ENCODE results near the gene MPLKIP. TPM values are rescaled to one million over a fixed set of nuclear protein-coding genes. Genes with fewer than 3 reads are reported as not detected.

MPLKIP gene
- total and polyA plus RNA-seq, 2 of the 4 experiments (the other 2 are of a cell fraction) = 12.7 to 28.9 TPM

DNA sequence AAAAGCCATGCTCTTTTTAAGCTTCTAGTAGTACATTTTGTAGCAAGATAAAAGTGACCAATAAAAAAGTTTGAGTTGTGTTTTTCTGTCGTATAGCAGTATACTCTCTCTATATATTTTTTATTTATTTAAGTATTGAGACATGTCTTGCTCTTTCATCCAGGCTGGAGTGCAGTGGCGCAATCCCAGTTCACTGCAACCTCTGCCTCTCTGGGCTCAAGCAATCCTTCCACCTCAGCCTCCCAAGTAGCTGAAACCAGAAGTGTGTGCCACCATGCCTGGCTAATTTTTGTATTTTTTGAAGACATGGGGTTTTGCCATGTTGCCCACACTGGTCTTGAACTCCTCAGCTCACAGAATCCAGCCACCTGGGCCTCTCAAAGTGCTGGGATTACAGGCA lies 3.1 kb upstream of the MPLKIP start:
- ATAC-seq (ENCODE audit: low read depth) = no peak
- ChIA-PET POLR2A (ENCODE audit: unreplicated experiment) (no interaction called here), CTCF (no interaction called here)
- H4K91ac ChIP-seq (ENCODE audit: insufficient read depth, low read depth, low read length) = no peak overlapping the region
- no peak overlapping the region for H2BK5ac ChIP-seq (ENCODE audit: low read depth, low read length, poor library complexity, severe bottlenecking)
- no peak overlapping the region for H3K14ac ChIP-seq (replicated peaks; ENCODE audit: low read depth, low read length)
- no peak overlapping the region for H2BK20ac ChIP-seq (ENCODE audit: low read depth, low read length)
- H2BK120ac ChIP-seq (ENCODE audit: low read depth, low read length) = no peak overlapping the region
- TF ChIP-seq NFE2L2 (IDR thresholded peaks at IDR 0.05; ENCODE audit: low read depth, low read length) = no peak
- DNase-seq = no peak
- H2AK9ac ChIP-seq (replicated peaks; ENCODE audit: low read depth, low read length, poor library complexity) = no peak overlapping the region
- H3K4me2 ChIP-seq (ENCODE audit: low read depth, low read length) = no peak overlapping the region
- H3K9ac ChIP-seq (ENCODE audit: low read depth, low read length) = no peak overlapping the region
- intact Hi-C loops (cut with micrococcal nuclease) = no loop called here
- no peak overlapping the region for H3K4me3 ChIP-seq (ENCODE audit: insufficient read depth, low read depth, low read length)
- H3K79me1 ChIP-seq (ENCODE audit: low read depth in 1 of 2, low read length in 2 of 2) = peaks cover 3 to 13% of the 10 kb centered on the region in 2 experiments; a peak in 3 of 4 replicates
- no peaks in the 10 kb centered on the region for H3K9me3 ChIP-seq (ENCODE audit: control insufficient read depth, insufficient read depth, low read length)
- no peak overlapping the region for H4K5ac ChIP-seq (ENCODE audit: low read depth, low read length)
- no peak overlapping the region for H3K27ac ChIP-seq (ENCODE audit: insufficient read depth, low read length)
- dilution Hi-C loops (cut with HindIII; ENCODE audit: low sequenced_read_pairs, unreplicated experiment) = no loop called here
- in situ Hi-C loops (cut with MboI; ENCODE audit: low sequenced_read_pairs) = no loop called here
- no peaks in the 10 kb centered on the region for H3K27me3 ChIP-seq (ENCODE audit: control insufficient read depth, insufficient read depth, low read length)
- H4K8ac ChIP-seq (ENCODE audit: low read depth in 2 of 2, low read length in 2 of 2) = no peak overlapping the region
- no peaks in the 10 kb centered on the region for H3K9me1 ChIP-seq (ENCODE audit: insufficient read depth, low read length)
- H3K36me3 ChIP-seq (ENCODE audit: control insufficient read depth, insufficient read depth, low read length) = no peaks in the 10 kb centered on the region
- no CpG with 5 or more reads among the region's 2 CpGs for WGBS, 2 experiments (ENCODE audit: extremely low coverage in 2 of 2, insufficient read length in 1 of 2)
- no peak overlapping the region for H3K23ac ChIP-seq (ENCODE audit: low read depth, low read length)
- H3K4ac ChIP-seq (ENCODE audit: low read depth, low read length) = no peak overlapping the region
- H4K20me1 ChIP-seq (ENCODE audit: insufficient read depth, low read length) = no peaks in the 10 kb centered on the region
- H3K56ac ChIP-seq (ENCODE audit: extremely low read depth, insufficient read depth, low read length) = no peak overlapping the region
- no TSS peak for BruUV-seq (replicated peaks)
- H3K4me1 ChIP-seq (ENCODE audit: control insufficient read depth, insufficient read depth, low read length) = no peaks in the 10 kb centered on the region
- H2AFZ ChIP-seq (replicated peaks; ENCODE audit: low read length, poor library complexity) = no peak overlapping the region
- no peak overlapping the region for H2BK15ac ChIP-seq (ENCODE audit: low read depth, low read length)
- H3K18ac ChIP-seq (ENCODE audit: low read depth, low read length) = no peak overlapping the region
- no peak overlapping the region for H2AK5ac ChIP-seq (ENCODE audit: low read depth, low read length)

Measured in IMR-90 (cell line).